GM12873 (cell line): ENCODE data around the gene SVEP1.

Source experiments
- CTCF ChIP-seq: IDR thresholded peaks from 2 replicates; pipeline ENCODE4 v1.5.1; 2012; ENCODE audit warnings: low read depth, mild to moderate bottlenecking, moderate library complexity, low read length, control low read depth; ENCODE audit not compliant: insufficient read depth; ENCODE audit errors: missing control alignments

The SVEP1 gene

GRCh38 chr9:110364451-110364850, 215.1 kb downstream of the SVEP1 start:
- no peak for TF ChIP-seq CTCF

GRCh38 chr9:110357505-110357904, 222.0 kb downstream of the SVEP1 start:
- TF ChIP-seq CTCF, result no peak

GRCh38 chr9:110356639-110357395, 222.7 kb downstream of the SVEP1 start:
- TF ChIP-seq CTCF, result no peak

GRCh38 chr9:110355911-110356310, 223.6 kb downstream of the SVEP1 start:
- TF ChIP-seq CTCF, result no peak

GRCh38 chr9:110351009-110351467, 228.5 kb downstream of the SVEP1 start:
- no peak for TF ChIP-seq CTCF

- TF ChIP-seq CTCF, result no peak
Observed at GRCh38 chr9:110346325-110346724, 233.2 kb downstream of the SVEP1 start.

GRCh38 chr9:110344821-110345220, 234.7 kb downstream of the SVEP1 start:
- TF ChIP-seq CTCF, result no peak
